HepG2 (cell line): Measurements from ENCODE around the gene TMEM63B. TPM values are rescaled to one million over a fixed set of nuclear protein-coding genes. Genes with fewer than 3 reads are reported as not detected.

ENCODE experiments used
- FOSL1 ChIP-seq: sonication (generic); formaldehyde crosslinking; IDR thresholded peaks from 2 replicates; pipeline ENCODE4 v1.9.0; 2021; ENCODE audit warnings: missing genetic modification reagents, borderline replicate concordance
- FOSL2 ChIP-seq: sonication (generic); formaldehyde crosslinking; IDR thresholded peaks from 2 replicates; pipeline ENCODE4 v1.4.0; 2020; ENCODE audit warnings: missing genetic modification reagents
- MEIS2 ChIP-seq: sonication (generic); formaldehyde crosslinking; IDR thresholded peaks from 2 replicates; pipeline ENCODE4 v1.9.0; 2021; ENCODE audit warnings: mild to moderate bottlenecking, missing genetic modification reagents
- PPARG ChIP-seq: conservative IDR thresholded peaks from 2 replicates; pipeline ENCODE4 v1.6.1; 2016; ENCODE audit warnings: missing biosample characterization, missing genetic modification reagents
- RAD51 ChIP-seq: fragments of 450-650 bp; IDR thresholded peaks from 2 replicates; pipeline ENCODE4 v1.6.1; 2016; ENCODE audit warnings: borderline replicate concordance
- SOX5 ChIP-seq: IDR thresholded peaks from 2 replicates; pipeline ENCODE4 v1.6.1; 2016; ENCODE audit warnings: borderline replicate concordance
- ZBTB7A ChIP-seq: sonication (generic); formaldehyde crosslinking; IDR thresholded peaks from 2 replicates; pipeline ENCODE4 v1.8.0; 2022; ENCODE audit warnings: mild to moderate bottlenecking, missing genetic modification reagents
- ZNF761 ChIP-seq: sonication (generic); formaldehyde crosslinking; conservative IDR thresholded peaks from 2 replicates; pipeline ENCODE4 v1.4.0; 2020; ENCODE audit warnings: mild to moderate bottlenecking, missing genetic modification reagents
- polyA plus RNA-seq, 8 experiments: library from polyadenylated mRNA; depleted of rRNA in 3 of 8; stranded (reverse) in 7 of 8; unstranded in 1 of 8; fragments of >200 nt; fragmentation: Illumina TruSeq in 4 of 8; extraction: Trizol in 4 of 8; gene quantifications; 2 replicates each; pipeline versions ENCODE4 v1.2.1 to v1.2.3, GENCODE V29; 2011 to 2016; ENCODE audit warnings: low read depth in 4 of 8, missing spikeins in 1 of 8, mixed read lengths in 1 of 8; ENCODE audit not compliant: insufficient read depth in 1 of 8
- total RNA-seq, 5 experiments: library from RNA; depleted of rRNA; stranded (reverse); fragments of >200 nt; fragmentation: Illumina TruSeq; extraction: Trizol; gene quantifications; 2 replicates each; pipeline ENCODE4 v1.2.3, GENCODE V29; 2016; ENCODE audit warnings: low read depth in 1 of 5
- TF ChIP-seq, protein P1 (sequence below): sonication (generic); formaldehyde crosslinking; IDR thresholded peaks from 2 replicates; pipeline ENCODE4 v1.4.0; 2020; ENCODE audit warnings: missing genetic modification reagents, borderline replicate concordance
- TF ChIP-seq, protein P2 (sequence below): sonication (generic); formaldehyde crosslinking; IDR thresholded peaks from 2 replicates; pipeline ENCODE4 v1.4.0; 2020; ENCODE audit warnings: missing genetic modification reagents
- TF ChIP-seq, protein P3 (sequence below): sonication (generic); formaldehyde crosslinking; IDR thresholded peaks from 2 replicates; pipeline ENCODE4 v1.5.0; 2020; ENCODE audit warnings: missing genetic modification reagents
- TF ChIP-seq, protein P4 (sequence below): sonication (generic); formaldehyde crosslinking; IDR thresholded peaks from 2 replicates; pipeline ENCODE4 v1.5.1; 2020; ENCODE audit warnings: mild to moderate bottlenecking, missing genetic modification reagents, moderate library complexity
- TF ChIP-seq, protein P5 (sequence below): sonication (generic); formaldehyde crosslinking; IDR thresholded peaks from 2 replicates; pipeline ENCODE4 v1.4.0; 2020; ENCODE audit warnings: missing genetic modification reagents

The TMEM63B gene
- total and polyA plus RNA-seq, 2 of the 13 experiments (the other 11 are each of a cell fraction or from before 2014, with no cell fraction given): 27.4 to 75.8 TPM

DNA sequence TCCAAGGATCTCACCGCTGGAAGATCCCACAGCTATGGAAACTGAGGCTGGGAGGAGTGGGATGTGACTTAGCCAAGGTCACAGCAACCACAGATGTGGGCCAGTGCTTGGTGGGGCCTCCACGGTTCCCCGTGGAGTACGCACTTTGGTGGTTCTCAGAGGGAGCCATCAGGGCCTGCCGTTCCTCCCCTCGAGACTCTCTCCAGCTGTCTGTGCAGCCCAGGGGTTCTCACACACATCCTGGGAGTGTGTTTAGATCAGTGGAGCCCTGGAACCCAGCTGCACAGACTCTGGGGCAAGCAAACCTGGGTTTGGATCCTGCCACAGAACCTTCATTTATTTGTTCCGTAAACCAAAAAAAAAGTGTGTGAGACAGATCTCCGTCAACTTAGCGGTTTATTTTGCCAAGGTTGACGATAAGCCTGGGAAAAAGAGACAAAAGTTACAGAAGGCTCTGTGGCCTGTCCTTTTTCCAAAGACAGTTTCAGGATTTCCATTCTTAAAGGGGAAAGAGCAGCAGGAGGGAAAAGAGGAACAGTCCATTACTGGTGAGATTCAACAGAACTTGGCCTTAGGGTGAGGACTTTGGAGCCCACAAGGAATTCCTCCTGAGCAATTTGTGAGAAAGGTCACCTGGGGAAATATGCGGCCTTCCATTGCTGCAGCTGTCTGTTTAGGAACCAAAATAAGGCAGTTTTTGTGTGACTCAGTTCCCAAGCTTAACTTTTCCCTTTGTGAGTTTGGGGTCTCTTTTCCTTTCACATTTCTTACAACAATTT, 75.8 kb downstream of the TMEM63B start (continued):
- TF ChIP-seq ZNF761 (CRISPR knock-in tag) (no peak), FOSL1 (CRISPR knock-in tag) (no peak), SOX5 (CRISPR knock-in tag) (no peak), PPARG (CRISPR knock-in tag) (peak; percentile 91), ZBTB7A (CRISPR knock-in tag) (0 out of 2 replicates have a peak, but pooled peaks have one; percentile 20), RAD51 (no peak), FOSL2 (no peak), MEIS2 (CRISPR knock-in tag) (0 out of 2 replicates have a peak, but pooled peaks have one; percentile 5)
- TF ChIP-seq, protein P1, sequence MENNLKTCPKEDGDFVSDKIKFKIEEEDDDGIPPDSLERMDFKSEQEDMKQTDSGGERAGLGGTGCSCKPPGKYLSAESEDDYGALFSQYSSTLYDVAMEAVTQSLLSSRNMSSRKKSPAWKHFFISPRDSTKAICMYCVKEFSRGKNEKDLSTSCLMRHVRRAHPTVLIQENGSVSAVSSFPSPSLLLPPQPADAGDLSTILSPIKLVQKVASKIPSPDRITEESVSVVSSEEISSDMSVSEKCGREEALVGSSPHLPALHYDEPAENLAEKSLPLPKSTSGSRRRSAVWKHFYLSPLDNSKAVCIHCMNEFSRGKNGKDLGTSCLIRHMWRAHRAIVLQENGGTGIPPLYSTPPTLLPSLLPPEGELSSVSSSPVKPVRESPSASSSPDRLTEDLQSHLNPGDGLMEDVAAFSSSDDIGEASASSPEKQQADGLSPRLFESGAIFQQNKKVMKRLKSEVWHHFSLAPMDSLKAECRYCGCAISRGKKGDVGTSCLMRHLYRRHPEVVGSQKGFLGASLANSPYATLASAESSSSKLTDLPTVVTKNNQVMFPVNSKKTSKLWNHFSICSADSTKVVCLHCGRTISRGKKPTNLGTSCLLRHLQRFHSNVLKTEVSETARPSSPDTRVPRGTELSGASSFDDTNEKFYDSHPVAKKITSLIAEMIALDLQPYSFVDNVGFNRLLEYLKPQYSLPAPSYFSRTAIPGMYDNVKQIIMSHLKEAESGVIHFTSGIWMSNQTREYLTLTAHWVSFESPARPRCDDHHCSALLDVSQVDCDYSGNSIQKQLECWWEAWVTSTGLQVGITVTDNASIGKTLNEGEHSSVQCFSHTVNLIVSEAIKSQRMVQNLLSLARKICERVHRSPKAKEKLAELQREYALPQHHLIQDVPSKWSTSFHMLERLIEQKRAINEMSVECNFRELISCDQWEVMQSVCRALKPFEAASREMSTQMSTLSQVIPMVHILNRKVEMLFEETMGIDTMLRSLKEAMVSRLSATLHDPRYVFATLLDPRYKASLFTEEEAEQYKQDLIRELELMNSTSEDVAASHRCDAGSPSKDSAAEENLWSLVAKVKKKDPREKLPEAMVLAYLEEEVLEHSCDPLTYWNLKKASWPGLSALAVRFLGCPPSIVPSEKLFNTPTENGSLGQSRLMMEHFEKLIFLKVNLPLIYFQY (CRISPR knock-in tag): peak; percentile 62
- TF ChIP-seq, protein P2, sequence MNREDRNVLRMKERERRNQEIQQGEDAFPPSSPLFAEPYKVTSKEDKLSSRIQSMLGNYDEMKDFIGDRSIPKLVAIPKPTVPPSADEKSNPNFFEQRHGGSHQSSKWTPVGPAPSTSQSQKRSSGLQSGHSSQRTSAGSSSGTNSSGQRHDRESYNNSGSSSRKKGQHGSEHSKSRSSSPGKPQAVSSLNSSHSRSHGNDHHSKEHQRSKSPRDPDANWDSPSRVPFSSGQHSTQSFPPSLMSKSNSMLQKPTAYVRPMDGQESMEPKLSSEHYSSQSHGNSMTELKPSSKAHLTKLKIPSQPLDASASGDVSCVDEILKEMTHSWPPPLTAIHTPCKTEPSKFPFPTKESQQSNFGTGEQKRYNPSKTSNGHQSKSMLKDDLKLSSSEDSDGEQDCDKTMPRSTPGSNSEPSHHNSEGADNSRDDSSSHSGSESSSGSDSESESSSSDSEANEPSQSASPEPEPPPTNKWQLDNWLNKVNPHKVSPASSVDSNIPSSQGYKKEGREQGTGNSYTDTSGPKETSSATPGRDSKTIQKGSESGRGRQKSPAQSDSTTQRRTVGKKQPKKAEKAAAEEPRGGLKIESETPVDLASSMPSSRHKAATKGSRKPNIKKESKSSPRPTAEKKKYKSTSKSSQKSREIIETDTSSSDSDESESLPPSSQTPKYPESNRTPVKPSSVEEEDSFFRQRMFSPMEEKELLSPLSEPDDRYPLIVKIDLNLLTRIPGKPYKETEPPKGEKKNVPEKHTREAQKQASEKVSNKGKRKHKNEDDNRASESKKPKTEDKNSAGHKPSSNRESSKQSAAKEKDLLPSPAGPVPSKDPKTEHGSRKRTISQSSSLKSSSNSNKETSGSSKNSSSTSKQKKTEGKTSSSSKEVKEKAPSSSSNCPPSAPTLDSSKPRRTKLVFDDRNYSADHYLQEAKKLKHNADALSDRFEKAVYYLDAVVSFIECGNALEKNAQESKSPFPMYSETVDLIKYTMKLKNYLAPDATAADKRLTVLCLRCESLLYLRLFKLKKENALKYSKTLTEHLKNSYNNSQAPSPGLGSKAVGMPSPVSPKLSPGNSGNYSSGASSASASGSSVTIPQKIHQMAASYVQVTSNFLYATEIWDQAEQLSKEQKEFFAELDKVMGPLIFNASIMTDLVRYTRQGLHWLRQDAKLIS (CRISPR knock-in tag): no peak
- TF ChIP-seq, protein P3, sequence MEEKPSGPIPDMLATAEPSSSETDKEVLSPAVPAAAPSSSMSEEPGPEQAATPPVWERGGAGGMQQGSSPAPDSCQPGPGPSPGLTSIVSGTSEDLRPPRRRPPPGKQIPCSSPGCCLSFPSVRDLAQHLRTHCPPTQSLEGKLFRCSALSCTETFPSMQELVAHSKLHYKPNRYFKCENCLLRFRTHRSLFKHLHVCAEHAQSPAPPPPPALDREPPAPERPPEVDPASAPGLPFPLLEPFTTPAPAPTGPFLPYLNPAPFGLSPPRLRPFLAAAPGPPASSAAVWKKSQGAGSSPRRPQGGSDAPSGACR (CRISPR knock-in tag): 0 out of 2 replicates have a peak, but pooled peaks have one; percentile 40
- TF ChIP-seq, protein P4, sequence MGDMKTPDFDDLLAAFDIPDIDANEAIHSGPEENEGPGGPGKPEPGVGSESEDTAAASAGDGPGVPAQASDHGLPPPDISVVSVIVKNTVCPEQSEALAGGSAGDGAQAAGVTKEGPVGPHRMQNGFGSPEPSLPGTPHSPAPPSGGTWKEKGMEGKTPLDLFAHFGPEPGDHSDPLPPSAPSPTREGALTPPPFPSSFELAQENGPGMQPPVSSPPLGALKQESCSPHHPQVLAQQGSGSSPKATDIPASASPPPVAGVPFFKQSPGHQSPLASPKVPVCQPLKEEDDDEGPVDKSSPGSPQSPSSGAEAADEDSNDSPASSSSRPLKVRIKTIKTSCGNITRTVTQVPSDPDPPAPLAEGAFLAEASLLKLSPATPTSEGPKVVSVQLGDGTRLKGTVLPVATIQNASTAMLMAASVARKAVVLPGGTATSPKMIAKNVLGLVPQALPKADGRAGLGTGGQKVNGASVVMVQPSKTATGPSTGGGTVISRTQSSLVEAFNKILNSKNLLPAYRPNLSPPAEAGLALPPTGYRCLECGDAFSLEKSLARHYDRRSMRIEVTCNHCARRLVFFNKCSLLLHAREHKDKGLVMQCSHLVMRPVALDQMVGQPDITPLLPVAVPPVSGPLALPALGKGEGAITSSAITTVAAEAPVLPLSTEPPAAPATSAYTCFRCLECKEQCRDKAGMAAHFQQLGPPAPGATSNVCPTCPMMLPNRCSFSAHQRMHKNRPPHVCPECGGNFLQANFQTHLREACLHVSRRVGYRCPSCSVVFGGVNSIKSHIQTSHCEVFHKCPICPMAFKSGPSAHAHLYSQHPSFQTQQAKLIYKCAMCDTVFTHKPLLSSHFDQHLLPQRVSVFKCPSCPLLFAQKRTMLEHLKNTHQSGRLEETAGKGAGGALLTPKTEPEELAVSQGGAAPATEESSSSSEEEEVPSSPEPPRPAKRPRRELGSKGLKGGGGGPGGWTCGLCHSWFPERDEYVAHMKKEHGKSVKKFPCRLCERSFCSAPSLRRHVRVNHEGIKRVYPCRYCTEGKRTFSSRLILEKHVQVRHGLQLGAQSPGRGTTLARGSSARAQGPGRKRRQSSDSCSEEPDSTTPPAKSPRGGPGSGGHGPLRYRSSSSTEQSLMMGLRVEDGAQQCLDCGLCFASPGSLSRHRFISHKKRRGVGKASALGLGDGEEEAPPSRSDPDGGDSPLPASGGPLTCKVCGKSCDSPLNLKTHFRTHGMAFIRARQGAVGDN (CRISPR knock-in tag): peak; percentile 45
- TF ChIP-seq, protein P5, sequence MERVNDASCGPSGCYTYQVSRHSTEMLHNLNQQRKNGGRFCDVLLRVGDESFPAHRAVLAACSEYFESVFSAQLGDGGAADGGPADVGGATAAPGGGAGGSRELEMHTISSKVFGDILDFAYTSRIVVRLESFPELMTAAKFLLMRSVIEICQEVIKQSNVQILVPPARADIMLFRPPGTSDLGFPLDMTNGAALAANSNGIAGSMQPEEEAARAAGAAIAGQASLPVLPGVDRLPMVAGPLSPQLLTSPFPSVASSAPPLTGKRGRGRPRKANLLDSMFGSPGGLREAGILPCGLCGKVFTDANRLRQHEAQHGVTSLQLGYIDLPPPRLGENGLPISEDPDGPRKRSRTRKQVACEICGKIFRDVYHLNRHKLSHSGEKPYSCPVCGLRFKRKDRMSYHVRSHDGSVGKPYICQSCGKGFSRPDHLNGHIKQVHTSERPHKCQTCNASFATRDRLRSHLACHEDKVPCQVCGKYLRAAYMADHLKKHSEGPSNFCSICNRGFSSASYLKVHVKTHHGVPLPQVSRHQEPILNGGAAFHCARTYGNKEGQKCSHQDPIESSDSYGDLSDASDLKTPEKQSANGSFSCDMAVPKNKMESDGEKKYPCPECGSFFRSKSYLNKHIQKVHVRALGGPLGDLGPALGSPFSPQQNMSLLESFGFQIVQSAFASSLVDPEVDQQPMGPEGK (CRISPR knock-in tag): no peak
